Kidney epithelial cell (primary cell): Measurements from ENCODE around the gene ETS1. TPM values are rescaled to one million over a fixed set of nuclear protein-coding genes. Genes with fewer than 3 reads are reported as not detected.

Experiments used
- DNase-seq: peaks from one replicate; pipeline ENCODE4 v3.0.0-alpha.2; 2010; ENCODE audit warnings: low read depth
- H3K27me3 ChIP-seq: 2 replicates; pipeline ENCODE4 v1.6.0; 2011; ENCODE audit warnings: low read length; ENCODE audit not compliant: control insufficient read depth, insufficient read depth
- H3K36me3 ChIP-seq: 2 replicates; pipeline ENCODE4 v1.5.1; 2011; ENCODE audit warnings: low read length; ENCODE audit not compliant: control insufficient read depth, insufficient read depth
- H3K4me3 ChIP-seq: 2 replicates; pipeline ENCODE4 v1.5.1; 2011; ENCODE audit warnings: low read depth, mild to moderate bottlenecking, control low read depth, low read length
- CTCF ChIP-seq: IDR thresholded peaks from 2 replicates; pipeline ENCODE4 v1.5.1; 2011; ENCODE audit warnings: mild to moderate bottlenecking, moderate library complexity, low read length, control low read depth, inconsistent platforms; ENCODE audit not compliant: insufficient read depth, poor library complexity, severe bottlenecking
- total RNA-seq: library from RNA; depleted of rRNA; stranded (reverse); fragments of >200 nt; gene quantifications from 2 replicates; pipeline ENCODE4 v1.2.3, GENCODE V29; 2015

The ETS1 gene
- total RNA-seq, 1 donor from 2014 or later: 224 TPM

- Histone ChIP-seq H3K36me3 (no peaks in the 10 kb centered on the region), H3K4me3 (no peak overlapping the region), H3K27me3 (no peaks in the 10 kb centered on the region)
- no peak for TF ChIP-seq CTCF
- DNase-seq: no peak
Measured at GRCh38 chr11:128432926-128433325, 154.4 kb downstream of the ETS1 start.

DNA sequence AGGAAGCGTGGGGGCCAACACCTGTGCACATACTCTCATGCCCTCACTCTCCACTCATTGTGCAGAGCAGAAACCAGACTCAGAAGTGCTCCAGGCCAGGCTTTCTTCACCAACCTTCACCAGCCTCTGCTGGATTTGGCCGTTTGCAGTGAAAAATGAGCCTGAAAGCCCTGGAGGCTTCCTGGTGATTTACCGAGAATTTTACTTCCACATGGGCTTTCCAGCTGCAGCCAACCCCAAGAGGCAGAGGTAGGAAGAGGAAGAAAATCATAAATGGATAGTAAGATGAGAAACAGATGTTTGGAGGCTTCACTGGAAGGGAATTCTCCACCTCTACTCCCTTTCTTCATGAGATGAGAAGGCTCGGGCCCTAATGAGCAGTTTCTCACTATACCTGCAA is 155.4 kb downstream of the ETS1 start:
- Histone ChIP-seq H3K36me3 (no peaks in the 10 kb centered on the region), H3K4me3 (no peak overlapping the region), H3K27me3 (no peaks in the 10 kb centered on the region)
- TF ChIP-seq CTCF: no peak
- no peak for DNase-seq

- no peak for DNase-seq
- no peaks in the 10 kb centered on the region for H3K36me3 ChIP-seq
- H3K4me3 ChIP-seq: no peak overlapping the region
- no peaks in the 10 kb centered on the region for H3K27me3 ChIP-seq
- TF ChIP-seq CTCF: no peak
Measured at GRCh38 chr11:128428935-128429334, 158.4 kb downstream of the ETS1 start.

DNA sequence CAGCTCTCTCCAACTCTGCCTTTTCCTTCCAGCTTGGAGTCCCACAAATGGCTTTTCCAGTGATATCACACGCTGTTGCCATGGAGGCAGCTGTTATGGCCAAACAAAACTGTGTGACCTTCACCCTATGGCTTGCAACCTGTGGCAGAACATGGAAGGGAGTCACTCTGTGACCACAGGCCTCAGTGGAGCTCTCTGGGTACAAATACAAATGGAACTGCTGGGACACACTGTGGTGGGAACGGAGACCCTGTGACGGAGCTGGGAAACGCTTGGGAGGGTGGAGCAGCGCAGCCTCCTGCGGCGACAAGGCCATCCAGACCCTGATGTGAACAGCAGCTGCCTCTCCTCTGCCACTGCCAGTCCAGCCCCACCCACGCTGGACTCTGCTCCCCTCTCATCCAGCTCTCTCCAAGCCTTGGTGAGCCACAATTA is 162.5 kb downstream of the ETS1 start:
- no peaks in the 10 kb centered on the region for H3K27me3 ChIP-seq
- H3K4me3 ChIP-seq: no peak overlapping the region
- DNase-seq: no peak
- TF ChIP-seq CTCF: no peak
- H3K36me3 ChIP-seq: no peaks in the 10 kb centered on the region

GRCh38 chr11:128424271-128424711 is 163.1 kb downstream of the ETS1 start:
- no peaks in the 10 kb centered on the region for H3K27me3 ChIP-seq
- TF ChIP-seq CTCF: no peak
- no peaks in the 10 kb centered on the region for H3K36me3 ChIP-seq
- H3K4me3 ChIP-seq: no peak overlapping the region
- DNase-seq: no peak

- TF ChIP-seq CTCF: no peak
- Histone ChIP-seq H3K36me3 (no peaks in the 10 kb centered on the region), H3K4me3 (no peak overlapping the region), H3K27me3 (no peaks in the 10 kb centered on the region)
- no peak for DNase-seq
Measured at GRCh38 chr11:128422576-128423370, 164.6 kb downstream of the ETS1 start.
